Measurements from ENCODE around the gene FAM13A.
"Not testable (repeated sequence)": the region's sequence is repeated elsewhere in the genome, so short reads cannot be mapped to it uniquely, and the experiment has no call there.

FAM13A gene

GRCh38 chr4:89029591-89029990, 27.4 kb downstream of the FAM13A start:
- no peaks in the 10 kb centered on the region for H3K4me1 Mint-ChIP-seq

GRCh38 chr4:89026542-89026941, 30.4 kb downstream of the FAM13A start:
- no peaks in the 10 kb centered on the region for H3K36me3 Mint-ChIP-seq (ENCODE audit: insufficient read depth)
- H3K27ac Mint-ChIP-seq (ENCODE audit: low read depth): no peak overlapping the region
- H3K27me3 Mint-ChIP-seq: no peaks in the 10 kb centered on the region
- no peaks in the 10 kb centered on the region for H3K4me1 Mint-ChIP-seq
- ATAC-seq (replicated peaks; ENCODE audit: extremely low read depth, poor library complexity, severe bottlenecking) (no peak), DNase-seq (ENCODE audit: low spot score in 2 of 2) (no peak)
- no peak overlapping the region for H3K4me3 Mint-ChIP-seq
- no peaks in the 10 kb centered on the region for H3K9me3 Mint-ChIP-seq

More at GRCh38 chr4:89029591-89029990, 27.4 kb downstream of the FAM13A start:
- ATAC-seq (replicated peaks; ENCODE audit: extremely low read depth, poor library complexity, severe bottlenecking): peak; percentile 62
- H3K4me3 Mint-ChIP-seq: no peak overlapping the region
- no peaks in the 10 kb centered on the region for H3K27me3 Mint-ChIP-seq
- no peaks in the 10 kb centered on the region for H3K36me3 Mint-ChIP-seq (ENCODE audit: insufficient read depth)
- DNase-seq (ENCODE audit: low spot score in 2 of 2): no peak
- H3K27ac Mint-ChIP-seq (ENCODE audit: low read depth): no peak overlapping the region
- H3K9me3 Mint-ChIP-seq: no peaks in the 10 kb centered on the region

- H3K27me3 Mint-ChIP-seq: no peaks in the 10 kb centered on the region
Observed at GRCh38 chr4:89024051-89024675, 32.8 kb downstream of the FAM13A start.

GRCh38 chr4:89023140-89023539, 33.8 kb downstream of the FAM13A start:
- Mint-ChIP-seq H3K27me3 (no peaks in the 10 kb centered on the region), H3K9me3 (no peaks in the 10 kb centered on the region), H3K4me3 (no peak overlapping the region), H3K27ac (ENCODE audit: low read depth) (no peak overlapping the region), H3K4me1 (no peaks in the 10 kb centered on the region), H3K36me3 (ENCODE audit: insufficient read depth) (no peaks in the 10 kb centered on the region)
- ATAC-seq (replicated peaks; ENCODE audit: extremely low read depth, poor library complexity, severe bottlenecking): no peak
- no peak for DNase-seq (ENCODE audit: low spot score in 2 of 2)

More at GRCh38 chr4:89024051-89024675, 32.8 kb downstream of the FAM13A start:
- DNase-seq (ENCODE audit: low spot score in 2 of 2) (peak in 1 of 2 donors; percentile 36), ATAC-seq (replicated peaks; ENCODE audit: extremely low read depth, poor library complexity, severe bottlenecking) (peak; percentile 85)
- Mint-ChIP-seq H3K4me3 (no peak overlapping the region), H3K9me3 (no peaks in the 10 kb centered on the region), H3K36me3 (ENCODE audit: insufficient read depth) (no peaks in the 10 kb centered on the region), H3K27ac (ENCODE audit: low read depth) (no peak overlapping the region), H3K4me1 (no peaks in the 10 kb centered on the region)

GRCh38 chr4:89022426-89023128, 34.4 kb downstream of the FAM13A start:
- Mint-ChIP-seq H3K9me3 (no peaks in the 10 kb centered on the region), H3K27ac (ENCODE audit: low read depth) (no peak overlapping the region), H3K4me1 (no peaks in the 10 kb centered on the region), H3K27me3 (no peaks in the 10 kb centered on the region), H3K36me3 (ENCODE audit: insufficient read depth) (no peaks in the 10 kb centered on the region), H3K4me3 (no peak overlapping the region)
- DNase-seq (ENCODE audit: low spot score in 2 of 2): no peak
- ATAC-seq (replicated peaks; ENCODE audit: extremely low read depth, poor library complexity, severe bottlenecking): no peak

- Mint-ChIP-seq H3K27me3 (no peaks in the 10 kb centered on the region), H3K36me3 (ENCODE audit: insufficient read depth) (no peaks in the 10 kb centered on the region), H3K9me3 (no peaks in the 10 kb centered on the region), H3K27ac (ENCODE audit: low read depth) (peak overlapping the region; percentile 17), H3K4me3 (no peak overlapping the region), H3K4me1 (no peaks in the 10 kb centered on the region)
- DNase-seq (ENCODE audit: low spot score in 2 of 2) (no peak), ATAC-seq (replicated peaks; ENCODE audit: extremely low read depth, poor library complexity, severe bottlenecking) (no peak)
Observed at GRCh38 chr4:89021684-89022083, 35.3 kb downstream of the FAM13A start.

- H3K27me3 Mint-ChIP-seq: no peaks in the 10 kb centered on the region
- H3K4me1 Mint-ChIP-seq: no peaks in the 10 kb centered on the region
- no peak overlapping the region for H3K4me3 Mint-ChIP-seq
- no peaks in the 10 kb centered on the region for H3K9me3 Mint-ChIP-seq
- ATAC-seq (replicated peaks; ENCODE audit: extremely low read depth, poor library complexity, severe bottlenecking) (no peak), DNase-seq (ENCODE audit: low spot score in 2 of 2) (no peak)
- H3K27ac Mint-ChIP-seq (ENCODE audit: low read depth): peak overlapping the region; percentile 17
- no peaks in the 10 kb centered on the region for H3K36me3 Mint-ChIP-seq (ENCODE audit: insufficient read depth)
Observed at GRCh38 chr4:89021062-89021461, 35.9 kb downstream of the FAM13A start.

GRCh38 chr4:89014897-89015296, 42.1 kb downstream of the FAM13A start:
- not testable (repeated sequence) for H3K36me3 Mint-ChIP-seq (ENCODE audit: insufficient read depth); ATAC-seq (replicated peaks; ENCODE audit: extremely low read depth, poor library complexity, severe bottlenecking); H3K4me1 Mint-ChIP-seq; H3K9me3 Mint-ChIP-seq; H3K27ac Mint-ChIP-seq (ENCODE audit: low read depth); DNase-seq (ENCODE audit: low spot score in 2 of 2); H3K4me3 Mint-ChIP-seq
- H3K27me3 Mint-ChIP-seq: peaks cover 19% of the 10 kb centered on the region

- peaks cover 37% of the 10 kb centered on the region for H3K27me3 Mint-ChIP-seq
- ATAC-seq (replicated peaks; ENCODE audit: extremely low read depth, poor library complexity, severe bottlenecking) (no peak), DNase-seq (ENCODE audit: low spot score in 2 of 2) (no peak)
Observed at GRCh38 chr4:89009761-89010369, 47.1 kb downstream of the FAM13A start.

GRCh38 chr4:89009115-89009514, 47.9 kb downstream of the FAM13A start:
- Mint-ChIP-seq H3K9me3 (no peaks in the 10 kb centered on the region), H3K27ac (ENCODE audit: low read depth) (no peak overlapping the region), H3K27me3 (peaks cover 37% of the 10 kb centered on the region), H3K4me3 (no peak overlapping the region), H3K4me1 (no peaks in the 10 kb centered on the region), H3K36me3 (ENCODE audit: insufficient read depth) (no peaks in the 10 kb centered on the region)
- DNase-seq (ENCODE audit: low spot score in 2 of 2) (no peak), ATAC-seq (replicated peaks; ENCODE audit: extremely low read depth, poor library complexity, severe bottlenecking) (no peak)

More at GRCh38 chr4:89009761-89010369, 47.1 kb downstream of the FAM13A start:
- Mint-ChIP-seq H3K4me1 (no peaks in the 10 kb centered on the region), H3K4me3 (no peak overlapping the region), H3K36me3 (ENCODE audit: insufficient read depth) (no peaks in the 10 kb centered on the region), H3K9me3 (no peaks in the 10 kb centered on the region), H3K27ac (ENCODE audit: low read depth) (no peak overlapping the region)

GRCh38 chr4:89008166-89008565, 48.8 kb downstream of the FAM13A start:
- Mint-ChIP-seq H3K27me3 (peaks cover 37% of the 10 kb centered on the region), H3K36me3 (ENCODE audit: insufficient read depth) (no peaks in the 10 kb centered on the region), H3K9me3 (no peaks in the 10 kb centered on the region), H3K4me3 (no peak overlapping the region), H3K27ac (ENCODE audit: low read depth) (no peak overlapping the region), H3K4me1 (no peaks in the 10 kb centered on the region)
- DNase-seq (ENCODE audit: low spot score in 2 of 2): no peak
- no peak for ATAC-seq (replicated peaks; ENCODE audit: extremely low read depth, poor library complexity, severe bottlenecking)

GRCh38 chr4:89007338-89007939, 49.5 kb downstream of the FAM13A start:
- H3K9me3 Mint-ChIP-seq: no peaks in the 10 kb centered on the region
- no peak for ATAC-seq (replicated peaks; ENCODE audit: extremely low read depth, poor library complexity, severe bottlenecking)
- no peaks in the 10 kb centered on the region for H3K4me1 Mint-ChIP-seq
- peaks cover 39% of the 10 kb centered on the region for H3K27me3 Mint-ChIP-seq
- H3K36me3 Mint-ChIP-seq (ENCODE audit: insufficient read depth): no peaks in the 10 kb centered on the region
- H3K27ac Mint-ChIP-seq (ENCODE audit: low read depth): no peak overlapping the region
- no peak for DNase-seq (ENCODE audit: low spot score in 2 of 2)
- no peak overlapping the region for H3K4me3 Mint-ChIP-seq
